Tibial nerve (tissue), 4 donors: Measurements from ENCODE around the gene YPEL2.

Experiments used
- EP300 ChIP-seq, 2 donors: sonication (generic); formaldehyde crosslinking; IDR thresholded peaks; one replicate each; pipeline ENCODE4 v1.6.1; 2017; ENCODE audit warnings: antibody characterized with exemption in 2 of 2, mild to moderate bottlenecking in 1 of 2
- POLR2A ChIP-seq, 2 donors: fragments of 450-650 bp; IDR thresholded peaks; one replicate each; pipeline ENCODE4 v1.6.1; 2017; ENCODE audit warnings: antibody characterized with exemption in 2 of 2, mild to moderate bottlenecking in 2 of 2, moderate library complexity in 2 of 2
- TF ChIP-seq, protein P1 (sequence below), 5 experiments: fragments of 200-600 bp in 3 of 5; fragments of 450-650 bp in 2 of 5; sonication (generic) in 3 of 5; IDR thresholded peaks; one replicate each; pipeline ENCODE4 v1.5.1; 2016 to 2019; ENCODE audit warnings: antibody characterized with exemption in 5 of 5, mild to moderate bottlenecking in 3 of 5, moderate library complexity in 2 of 5

DNA sequence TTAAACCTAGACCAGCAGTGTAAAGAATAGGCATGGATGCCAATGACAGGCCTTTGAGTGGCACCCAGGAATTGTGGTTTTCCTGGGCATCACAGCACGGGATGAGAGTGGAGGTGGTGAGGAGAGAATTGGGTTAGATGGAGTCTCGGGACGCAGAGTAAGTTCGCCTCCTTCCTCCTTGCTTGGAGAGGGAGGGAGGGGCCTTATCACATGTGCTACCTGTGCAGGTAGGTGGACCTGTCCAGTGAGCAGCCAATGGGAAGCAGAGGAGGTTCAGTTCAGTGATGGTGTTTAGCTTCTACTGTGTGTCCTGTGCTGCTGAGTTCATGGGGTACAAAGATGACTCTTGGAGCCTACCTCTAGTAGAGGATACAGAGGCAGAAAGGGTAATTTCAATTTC is 14.9 kb downstream of the YPEL2 start:
- TF ChIP-seq, protein P1, sequence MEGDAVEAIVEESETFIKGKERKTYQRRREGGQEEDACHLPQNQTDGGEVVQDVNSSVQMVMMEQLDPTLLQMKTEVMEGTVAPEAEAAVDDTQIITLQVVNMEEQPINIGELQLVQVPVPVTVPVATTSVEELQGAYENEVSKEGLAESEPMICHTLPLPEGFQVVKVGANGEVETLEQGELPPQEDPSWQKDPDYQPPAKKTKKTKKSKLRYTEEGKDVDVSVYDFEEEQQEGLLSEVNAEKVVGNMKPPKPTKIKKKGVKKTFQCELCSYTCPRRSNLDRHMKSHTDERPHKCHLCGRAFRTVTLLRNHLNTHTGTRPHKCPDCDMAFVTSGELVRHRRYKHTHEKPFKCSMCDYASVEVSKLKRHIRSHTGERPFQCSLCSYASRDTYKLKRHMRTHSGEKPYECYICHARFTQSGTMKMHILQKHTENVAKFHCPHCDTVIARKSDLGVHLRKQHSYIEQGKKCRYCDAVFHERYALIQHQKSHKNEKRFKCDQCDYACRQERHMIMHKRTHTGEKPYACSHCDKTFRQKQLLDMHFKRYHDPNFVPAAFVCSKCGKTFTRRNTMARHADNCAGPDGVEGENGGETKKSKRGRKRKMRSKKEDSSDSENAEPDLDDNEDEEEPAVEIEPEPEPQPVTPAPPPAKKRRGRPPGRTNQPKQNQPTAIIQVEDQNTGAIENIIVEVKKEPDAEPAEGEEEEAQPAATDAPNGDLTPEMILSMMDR (IDR thresholded peaks at IDR 0.05): no peak
- TF ChIP-seq POLR2A (IDR thresholded peaks at IDR 0.05) (no peak), EP300 (IDR thresholded peaks at IDR 0.05) (no peak)
